Spleen (tissue), 11 donors: ENCODE measurements around the gene GRAMD2A. TPM values are rescaled to one million over a fixed set of nuclear protein-coding genes. Genes with fewer than 3 reads are reported as not detected.

Experiments used
- DNase-seq: peaks from one replicate; pipeline ENCODE4 v3.0.0-alpha.2; 2020
- H3K27ac ChIP-seq, 8 donors: fragments of 200-600 bp; sonication (generic) in 7 of 8; 1 replicate in 4 of 8; 2 replicates in 4 of 8; pipeline versions ENCODE4 v1.5.0 to v1.8.0; 2016 to 2021; ENCODE audit warnings: inconsistent platforms in 4 of 8, mild to moderate bottlenecking in 4 of 8, moderate library complexity in 1 of 8
- H3K27me3 ChIP-seq, 7 donors: fragments of 200-600 bp; sonication (generic) in 6 of 7; replicated peaks in 1 of 7; 1 replicate in 4 of 7; 2 replicates in 3 of 7; pipeline versions ENCODE4 v1.5.0 to v1.8.0; 2016 to 2021; ENCODE audit warnings: inconsistent platforms in 3 of 7, mild to moderate bottlenecking in 1 of 7
- H3K36me3 ChIP-seq, 6 donors: fragments of 200-600 bp; sonication (generic) in 5 of 6; 1 replicate in 4 of 6; 2 replicates in 2 of 6; pipeline versions ENCODE4 v1.5.0 to v1.8.0; 2016 to 2021; ENCODE audit warnings: inconsistent platforms in 2 of 6
- H3K4me1 ChIP-seq, 6 donors: fragments of 200-600 bp; sonication (generic) in 5 of 6; 1 replicate in 3 of 6; 2 replicates in 3 of 6; pipeline versions ENCODE4 v1.5.0 to v1.8.0; 2016 to 2021; ENCODE audit warnings: inconsistent platforms in 3 of 6
- H3K4me3 ChIP-seq, 8 donors: fragments of 200-600 bp; sonication (generic) in 7 of 8; 1 replicate in 4 of 8; 2 replicates in 4 of 8; pipeline versions ENCODE4 v1.5.0 to v1.8.0; 2016 to 2021; ENCODE audit warnings: inconsistent platforms in 4 of 8, mild to moderate bottlenecking in 4 of 8, moderate library complexity in 2 of 8
- H3K9me3 ChIP-seq, 8 donors: fragments of 200-600 bp; sonication (generic) in 7 of 8; 1 replicate in 4 of 8; 2 replicates in 4 of 8; pipeline versions ENCODE4 v1.5.0 to v1.8.0; 2016 to 2021; ENCODE audit warnings: inconsistent platforms in 4 of 8
- CTCF ChIP-seq, 11 experiments: fragments of 200-600 bp in 7 of 11; fragments of 450-650 bp in 4 of 11; sonication (generic) in 4 of 11; IDR thresholded peaks in 8 of 11; conservative IDR thresholded peaks in 3 of 11; 1 replicate in 7 of 11; 2 replicates in 4 of 11; pipeline versions ENCODE4 v1.4.0 to v1.8.0; 2016 to 2021; ENCODE audit warnings: antibody characterized with exemption in 11 of 11, inconsistent platforms in 4 of 11, mild to moderate bottlenecking in 1 of 11
- POLR2A ChIP-seq, 3 donors: fragments of 450-650 bp; IDR thresholded peaks; one replicate each; pipeline ENCODE4 v1.5.1; 2017; ENCODE audit warnings: antibody characterized with exemption in 3 of 3, mild to moderate bottlenecking in 1 of 3
- POLR2AphosphoS5 ChIP-seq, 3 donors: sonication (generic); formaldehyde crosslinking; IDR thresholded peaks; one replicate each; pipeline ENCODE4 v1.5.1; 2017; ENCODE audit warnings: antibody characterized with exemption in 3 of 3
- WGBS, 5 donors: extraction: QIAGEN DNeasy Blood & Tissue Kit in 3 of 5; methylation state at CpG; one replicate each; pipeline versions ENCODE4 v1.1.5 to v1.1.7; 2013 to 2018; 5-methylcytosine and 5-hydroxymethylcytosine counted together
- intact Hi-C: fragments of 100-400 bp; cut with DNase I; formaldehyde crosslinking; loops from one replicate; pipeline ENCODE4 v1.15.0; 2023; ENCODE audit warnings: low total_unique reads
- polyA plus RNA-seq, 3 donors: library from polyadenylated mRNA; stranded (reverse); fragments of 200-250 nt; gene quantifications; one replicate each; pipeline ENCODE4 v1.2.1, GENCODE V29; 2013
- total RNA-seq, 7 donors: library from RNA; depleted of rRNA in 3 of 7; stranded (reverse); fragments of >200 nt in 3 of 7; fragmentation: NEBNext Ultra II Directional in 4 of 7; extraction: Animal tissue kit (Norgen Biotek cat#: 25700) in 4 of 7; gene quantifications; one replicate each; pipeline versions ENCODE4 v1.1.0 to v1.2.1, GENCODE V29; 2016 to 2021
- donor health status: healthy with polysubstance abuse.
- donor health status: DM: no; HTN: no; CAD: no; lungs with moderate emphysema.
- donor health status: DM: no; HTN: no; CAD: no.
- donor health status: Bipolar disorder and iron deficiency.
- donor health status: healthy.
- donor health status: DM: no; HTN: no; CAD: no.
- donor health status: DM: yes; HTN: yes; CAD: no.

GRAMD2A gene
- total and polyA plus RNA-seq, 10 donors: 0.03 to 0.34 (median 0.09) TPM; not detected in 6

- TF ChIP-seq CTCF (IDR thresholded peaks at IDR 0.05 in 8 of 11, conservative IDR thresholded peaks at IDR 0.05 in 3 of 11) (no peak), POLR2AphosphoS5 (IDR thresholded peaks at IDR 0.05) (no peak), POLR2A (IDR thresholded peaks at IDR 0.05) (no peak)
- 87 to 97% (median 94%) methylated on average over 5 of the region's 5 CpGs for WGBS, 5 donors
- no peak for DNase-seq
- Histone ChIP-seq H3K4me1 (peaks cover 0 to 24% (median 13%) of the 10 kb centered on the region in 6 donors), H3K9me3 (no peaks in the 10 kb centered on the region), H3K27ac (no peak overlapping the region), H3K4me3 (no peak overlapping the region), H3K36me3 (no peaks in the 10 kb centered on the region), H3K27me3 (no peaks in the 10 kb centered on the region)
- intact Hi-C loops: no loop called here
Measured at GRCh38 chr15:72153269-72154000, 44.2 kb downstream of the GRAMD2A start.

GRCh38 chr15:72147418-72147817 is 50.2 kb downstream of the GRAMD2A start:
- intact Hi-C loops: no loop called here
- H3K9me3 ChIP-seq: no peaks in the 10 kb centered on the region
- H3K27ac ChIP-seq: peak overlapping the region in 4 of 8 donors; percentile 35 to 56 (median 42)
- TF ChIP-seq CTCF (IDR thresholded peaks at IDR 0.05 in 8 of 11, conservative IDR thresholded peaks at IDR 0.05 in 3 of 11) (no peak), POLR2AphosphoS5 (IDR thresholded peaks at IDR 0.05) (no peak), POLR2A (IDR thresholded peaks at IDR 0.05) (no peak)
- H3K4me3 ChIP-seq: no peak overlapping the region
- no peak for DNase-seq
- no peaks in the 10 kb centered on the region for H3K4me1 ChIP-seq
- H3K27me3 ChIP-seq: no peaks in the 10 kb centered on the region
- 67 to 85% (median 77%) methylated on average over 2 of the region's 2 CpGs for WGBS, 5 donors
- H3K36me3 ChIP-seq: no peaks in the 10 kb centered on the region

- no peaks in the 10 kb centered on the region for H3K27me3 ChIP-seq
- H3K4me3 ChIP-seq: no peak overlapping the region
- H3K4me1 ChIP-seq: peaks cover 0 to 5% (median 0%) of the 10 kb centered on the region in 6 donors
- intact Hi-C loops: no loop called here
- DNase-seq: no peak
- peak overlapping the region in 4 of 8 donors; percentile 25 to 47 (median 36) for H3K27ac ChIP-seq
- H3K36me3 ChIP-seq: no peaks in the 10 kb centered on the region
- no peak for TF ChIP-seq CTCF (IDR thresholded peaks at IDR 0.05 in 8 of 11, conservative IDR thresholded peaks at IDR 0.05 in 3 of 11)
- TF ChIP-seq POLR2A (IDR thresholded peaks at IDR 0.05): no peak
- no peak for TF ChIP-seq POLR2AphosphoS5 (IDR thresholded peaks at IDR 0.05)
- no peaks in the 10 kb centered on the region for H3K9me3 ChIP-seq
Measured at GRCh38 chr15:72146934-72147333, 50.7 kb downstream of the GRAMD2A start.

- intact Hi-C loops: no loop called here
- H3K36me3 ChIP-seq: no peaks in the 10 kb centered on the region
- H3K9me3 ChIP-seq: no peaks in the 10 kb centered on the region
- H3K27ac ChIP-seq: peak overlapping the region in 4 of 8 donors; percentile 25 to 37 (median 33)
- no peak for DNase-seq
- 59 to 97% (median 95%) methylated on average over 3 of the region's 3 CpGs for WGBS, 5 donors
- no peak overlapping the region for H3K4me3 ChIP-seq
- no peaks in the 10 kb centered on the region for H3K27me3 ChIP-seq
- peaks cover 0 to 12% (median 0%) of the 10 kb centered on the region in 6 donors for H3K4me1 ChIP-seq
- no peak for TF ChIP-seq CTCF (IDR thresholded peaks at IDR 0.05 in 8 of 11, conservative IDR thresholded peaks at IDR 0.05 in 3 of 11)
- no peak for TF ChIP-seq POLR2AphosphoS5 (IDR thresholded peaks at IDR 0.05)
- TF ChIP-seq POLR2A (IDR thresholded peaks at IDR 0.05): no peak
Measured at GRCh38 chr15:72146221-72146620, 51.4 kb downstream of the GRAMD2A start.
